Left ventricle myocardium inferior (tissue), 1 donor: ENCODE measurements around the gene PPP1R14B. TPM values are rescaled to one million over a fixed set of nuclear protein-coding genes. Genes with fewer than 3 reads are reported as not detected.

Experiments used
- DNase-seq: peaks from one replicate; pipeline ENCODE4 v3.0.0-alpha.2; 2020
- H3K27ac ChIP-seq: fragments of 200-600 bp; replicated peaks from 2 replicates; pipeline ENCODE4 v1.8.0; 2021
- H3K27me3 ChIP-seq: fragments of 200-600 bp; 2 replicates; pipeline ENCODE4 v1.8.0; 2021; ENCODE audit warnings: low read depth
- H3K36me3 ChIP-seq: fragments of 200-600 bp; 2 replicates; pipeline ENCODE4 v1.8.0; 2021
- H3K4me1 ChIP-seq: fragments of 200-600 bp; 2 replicates; pipeline ENCODE4 v1.8.0; 2021
- H3K4me3 ChIP-seq: fragments of 200-600 bp; 2 replicates; pipeline ENCODE4 v1.8.0; 2021; ENCODE audit warnings: mild to moderate bottlenecking, moderate library complexity
- H3K9me3 ChIP-seq: fragments of 200-600 bp; replicated peaks from 2 replicates; pipeline ENCODE4 v1.8.0; 2021
- intact Hi-C: fragments of 100-400 bp; cut with micrococcal nuclease; formaldehyde crosslinking; loops from one replicate; pipeline ENCODE4 v1.11.0; 2022
- total RNA-seq: library from RNA; stranded (reverse); fragmentation: NEBNext Ultra II Directional; extraction: Animal tissue kit (Norgen Biotek cat#: 25700); gene quantifications from one replicate; pipeline ENCODE4 v1.2.1, GENCODE V29; 2021
- TF ChIP-seq, protein P1 (sequence below): fragments of 200-600 bp; IDR thresholded peaks from 2 replicates; pipeline ENCODE4 v1.8.0; 2021; ENCODE audit warnings: antibody characterized with exemption, mild to moderate bottlenecking, borderline replicate concordance
- donor health status: DM: no; HTN: yes; CAD: no; lungs with severe emphysema.

The PPP1R14B gene
- total RNA-seq, 1 donor from 2014 or later, result 102 TPM

DNA sequence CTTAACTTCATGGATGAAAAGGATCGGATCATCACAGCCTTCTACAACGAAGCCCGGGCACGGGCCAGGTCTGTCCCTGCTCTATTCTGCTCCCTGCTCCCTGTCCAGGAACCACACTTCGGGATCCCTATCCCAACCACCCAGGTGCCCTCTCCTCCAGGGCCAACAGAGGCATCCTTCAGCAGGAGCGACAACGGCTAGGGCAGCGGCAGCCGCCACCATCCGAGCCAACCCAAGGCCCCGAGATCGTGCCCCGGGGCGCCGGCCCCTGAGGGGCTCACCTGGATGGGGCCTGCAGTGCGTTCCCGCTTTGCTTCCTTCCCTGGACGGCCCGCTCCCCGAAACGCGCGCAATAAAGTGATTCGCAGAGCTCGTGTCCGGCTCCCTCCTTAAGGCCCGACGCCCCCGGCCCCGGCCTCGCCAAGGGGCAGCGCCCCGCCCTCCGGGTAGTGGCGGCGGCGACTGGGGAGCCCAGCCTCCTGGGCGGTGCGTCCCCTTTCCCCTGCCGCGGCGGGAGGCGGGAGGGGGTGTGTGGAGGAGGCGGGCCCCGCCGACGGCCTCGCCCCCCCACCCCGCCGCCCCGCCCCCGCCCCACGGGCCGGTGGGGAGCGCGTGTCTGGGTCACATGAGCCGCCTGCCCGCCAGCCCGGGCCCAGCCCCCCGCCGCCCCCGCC is 12.7 kb downstream of the PPP1R14B start, which contains the start of gene VEGFB:
Gene VEGFB, plus strand, starts transcription at position 672 of the 674 bp plus-strand sequence. CDS start 250 bp downstream, outside the sequence.
- H3K4me3 ChIP-seq, result peak within 1 kb of the TSS; percentile 85
- TF ChIP-seq, protein P1, sequence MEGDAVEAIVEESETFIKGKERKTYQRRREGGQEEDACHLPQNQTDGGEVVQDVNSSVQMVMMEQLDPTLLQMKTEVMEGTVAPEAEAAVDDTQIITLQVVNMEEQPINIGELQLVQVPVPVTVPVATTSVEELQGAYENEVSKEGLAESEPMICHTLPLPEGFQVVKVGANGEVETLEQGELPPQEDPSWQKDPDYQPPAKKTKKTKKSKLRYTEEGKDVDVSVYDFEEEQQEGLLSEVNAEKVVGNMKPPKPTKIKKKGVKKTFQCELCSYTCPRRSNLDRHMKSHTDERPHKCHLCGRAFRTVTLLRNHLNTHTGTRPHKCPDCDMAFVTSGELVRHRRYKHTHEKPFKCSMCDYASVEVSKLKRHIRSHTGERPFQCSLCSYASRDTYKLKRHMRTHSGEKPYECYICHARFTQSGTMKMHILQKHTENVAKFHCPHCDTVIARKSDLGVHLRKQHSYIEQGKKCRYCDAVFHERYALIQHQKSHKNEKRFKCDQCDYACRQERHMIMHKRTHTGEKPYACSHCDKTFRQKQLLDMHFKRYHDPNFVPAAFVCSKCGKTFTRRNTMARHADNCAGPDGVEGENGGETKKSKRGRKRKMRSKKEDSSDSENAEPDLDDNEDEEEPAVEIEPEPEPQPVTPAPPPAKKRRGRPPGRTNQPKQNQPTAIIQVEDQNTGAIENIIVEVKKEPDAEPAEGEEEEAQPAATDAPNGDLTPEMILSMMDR, result no peak
- DNase-seq, result peak; percentile 81
- H3K36me3 ChIP-seq, result peaks cover 16% of the 10 kb centered on the region
- H3K4me1 ChIP-seq, result peaks cover 73% of the 10 kb centered on the region
- H3K27me3 ChIP-seq, result no peaks in the 10 kb centered on the region
- intact Hi-C loops, result no loop called here
- peak within 1 kb of the TSS; percentile 95 for H3K27ac ChIP-seq
- no peaks in the 10 kb centered on the region for H3K9me3 ChIP-seq

DNA sequence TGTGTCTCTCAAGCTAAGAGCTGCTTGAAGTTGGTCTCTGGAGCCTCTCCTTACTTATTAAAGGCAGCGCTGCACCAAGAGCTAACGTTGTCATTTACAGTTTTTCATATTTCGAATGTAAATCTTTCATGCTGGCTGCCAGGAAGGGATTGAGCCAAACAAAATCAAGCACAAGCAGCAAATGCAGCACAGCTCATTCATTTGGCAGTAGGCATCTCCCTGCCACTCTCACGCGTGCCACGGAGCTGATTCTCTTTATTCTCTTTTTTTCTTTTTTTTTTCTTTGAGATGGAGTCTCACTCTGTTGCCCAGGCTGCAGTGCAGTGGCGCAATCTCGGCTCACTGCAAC is 13.8 kb downstream of the PPP1R14B start:
- peaks cover 9% of the 10 kb centered on the region for H3K36me3 ChIP-seq
- no peak for DNase-seq
- peaks cover 83% of the 10 kb centered on the region for H3K4me1 ChIP-seq
- no peaks in the 10 kb centered on the region for H3K27me3 ChIP-seq
- H3K4me3 ChIP-seq, result no peak overlapping the region
- TF ChIP-seq, protein P1, result no peak
- intact Hi-C loops, result no loop called here
- H3K9me3 ChIP-seq, result no peaks in the 10 kb centered on the region
- H3K27ac ChIP-seq, result no peak overlapping the region

DNA sequence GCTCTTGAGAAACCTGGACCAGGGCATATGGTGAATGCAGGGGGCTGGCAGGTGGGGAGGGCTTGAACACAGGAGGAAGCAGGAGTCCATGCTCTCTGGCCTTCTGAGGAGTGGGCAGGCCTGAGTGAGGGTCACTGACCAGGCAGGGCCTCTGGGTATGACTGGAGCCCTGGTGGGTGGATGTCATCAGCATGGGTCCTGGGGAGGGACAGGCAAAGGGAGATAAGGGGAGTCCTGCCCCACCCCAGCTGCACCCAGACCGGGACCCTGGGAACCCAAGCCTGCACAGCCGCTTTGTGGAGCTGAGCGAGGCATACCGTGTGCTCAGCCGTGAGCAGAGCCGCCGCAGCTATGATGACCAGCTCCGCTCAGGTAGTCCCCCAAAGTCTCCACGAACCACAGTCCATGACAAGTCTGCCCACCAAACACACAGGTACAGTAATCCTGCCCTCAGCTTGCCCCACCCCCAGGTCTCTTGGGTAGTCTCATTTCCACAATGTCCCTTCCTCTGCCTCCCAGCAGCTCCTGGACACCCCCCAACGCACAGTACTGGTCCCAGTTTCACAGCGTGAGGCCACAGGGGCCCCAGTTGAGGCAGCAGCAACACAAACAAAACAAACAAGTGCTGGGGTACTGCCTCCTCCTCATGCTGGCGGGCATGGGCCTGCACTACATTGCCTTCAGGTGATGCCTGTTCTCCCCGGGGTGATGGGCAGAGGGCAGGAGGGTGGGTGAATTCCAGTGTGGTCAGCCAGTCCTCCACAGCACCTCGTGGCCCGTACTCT is 14.4 kb downstream of the PPP1R14B start:
- TF ChIP-seq, protein P1, result no peak
- Histone ChIP-seq H3K9me3 (no peaks in the 10 kb centered on the region), H3K4me1 (peaks cover 86% of the 10 kb centered on the region), H3K27ac (peak overlapping the region; percentile 30), H3K27me3 (no peaks in the 10 kb centered on the region), H3K4me3 (no peak overlapping the region), H3K36me3 (peaks cover 3% of the 10 kb centered on the region)
- intact Hi-C loops, result no loop called here
- DNase-seq, result no peak

DNA sequence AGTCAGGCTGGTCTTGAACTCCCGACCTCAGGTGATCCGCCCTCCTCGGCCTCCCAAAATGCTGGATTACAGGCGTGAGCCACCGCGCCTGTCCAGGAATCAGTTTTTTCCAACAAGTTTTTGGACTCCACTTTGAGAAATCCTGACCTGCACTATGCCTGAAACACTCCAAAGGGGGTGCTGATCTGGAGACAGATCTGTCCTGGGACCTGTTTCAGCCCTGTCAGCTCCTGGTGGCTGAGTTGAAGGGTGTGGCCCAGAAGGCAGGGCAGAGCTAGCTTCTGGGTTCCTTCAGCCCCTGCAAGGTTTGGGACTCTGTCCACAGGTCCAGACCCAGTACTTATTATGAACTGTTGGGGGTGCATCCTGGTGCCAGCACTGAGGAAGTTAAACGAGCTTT is 15.2 kb downstream of the PPP1R14B start:
- no peaks in the 10 kb centered on the region for H3K36me3 ChIP-seq
- peak overlapping the region; percentile 81 for H3K4me3 ChIP-seq
- peaks cover 89% of the 10 kb centered on the region for H3K4me1 ChIP-seq
- no peaks in the 10 kb centered on the region for H3K27me3 ChIP-seq
- H3K27ac ChIP-seq, result peak overlapping the region; percentile 96
- DNase-seq, result no peak
- intact Hi-C loops, result no loop called here
- no peaks in the 10 kb centered on the region for H3K9me3 ChIP-seq
- TF ChIP-seq, protein P1, result no peak

DNA sequence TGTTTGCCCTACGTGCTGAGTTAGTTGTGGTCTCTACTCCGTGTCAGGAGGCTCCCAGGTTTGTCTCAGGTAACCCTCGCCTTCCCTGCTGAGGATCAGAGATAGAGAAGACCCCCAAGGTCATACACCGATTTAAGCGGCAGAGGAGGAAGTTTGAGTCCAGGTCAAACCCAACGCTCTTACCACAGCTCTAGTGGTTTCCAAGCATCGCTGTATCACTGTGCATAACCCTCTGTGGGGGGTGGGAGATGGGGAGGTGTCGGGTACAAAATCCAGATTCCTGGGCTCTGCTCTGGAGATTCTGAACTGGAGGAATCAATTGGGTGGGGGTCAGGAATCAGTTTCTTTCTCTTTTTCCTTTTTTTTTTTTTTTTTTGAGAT is 15.8 kb downstream of the PPP1R14B start:
- DNase-seq, result no peak
- Histone ChIP-seq H3K27me3 (no peaks in the 10 kb centered on the region), H3K4me1 (peaks cover 87% of the 10 kb centered on the region)

More for the DNA sequence above, 15.8 kb downstream of the PPP1R14B start:
- Histone ChIP-seq H3K36me3 (no peaks in the 10 kb centered on the region), H3K9me3 (no peaks in the 10 kb centered on the region), H3K4me3 (peak overlapping the region; percentile 81), H3K27ac (peak overlapping the region; percentile 96)
- TF ChIP-seq, protein P1, result no peak
- intact Hi-C loops, result no loop called here
